ENCODE data around the gene TLNRD1. TPM values are rescaled to one million over a fixed set of nuclear protein-coding genes. Genes with fewer than 3 reads are reported as not detected.

The TLNRD1 gene
- total RNA-seq, 1 experiment from 2014 or later = 31.8 TPM

- CTCF ChIA-PET = no interaction called here
- H3K4me1 Mint-ChIP-seq (ENCODE audit: low read depth, unreplicated experiment) = peaks cover 6% of the 10 kb centered on the region
These were observed 42.7 kb downstream of the TLNRD1 start for GRCh38 chr15:81043281-81043934.

GRCh38 chr15:81043935-81044575 lies 43.3 kb downstream of the TLNRD1 start:
- H3K27ac Mint-ChIP-seq (ENCODE audit: unreplicated experiment) = no peak overlapping the region
- no peaks in the 10 kb centered on the region for H3K9me3 Mint-ChIP-seq (ENCODE audit: low read depth, unreplicated experiment)
- BruUV-seq (replicated peaks) = no TSS peak
- peaks cover 4% of the 10 kb centered on the region for H3K4me1 Mint-ChIP-seq (ENCODE audit: low read depth, unreplicated experiment)
- no peaks in the 10 kb centered on the region for H3K36me3 Mint-ChIP-seq (ENCODE audit: insufficient read depth, unreplicated experiment)
- intact Hi-C loops (cut with micrococcal nuclease; ENCODE audit: unreplicated experiment) = no loop called here
- TF ChIP-seq CTCF (IDR thresholded peaks at IDR 0.05; ENCODE audit: unreplicated experiment) = no peak
- no peak overlapping the region for H3K4me3 Mint-ChIP-seq (ENCODE audit: low read depth, unreplicated experiment)
- DNase-seq = no peak
- peaks cover 32% of the 10 kb centered on the region for H3K27me3 Mint-ChIP-seq (ENCODE audit: unreplicated experiment)
- CTCF ChIA-PET = no interaction called here

More at GRCh38 chr15:81043281-81043934, 42.7 kb downstream of the TLNRD1 start:
- Mint-ChIP-seq H3K27ac (ENCODE audit: unreplicated experiment) (no peak overlapping the region), H3K9me3 (ENCODE audit: low read depth, unreplicated experiment) (no peaks in the 10 kb centered on the region), H3K27me3 (ENCODE audit: unreplicated experiment) (peaks cover 32% of the 10 kb centered on the region), H3K36me3 (ENCODE audit: insufficient read depth, unreplicated experiment) (no peaks in the 10 kb centered on the region), H3K4me3 (ENCODE audit: low read depth, unreplicated experiment) (no peak overlapping the region)
- no TSS peak for BruUV-seq (replicated peaks)
- intact Hi-C loops (cut with micrococcal nuclease; ENCODE audit: unreplicated experiment) = no loop called here
- no peak for DNase-seq
- no peak for TF ChIP-seq CTCF (IDR thresholded peaks at IDR 0.05; ENCODE audit: unreplicated experiment)

GRCh38 chr15:81046290-81046689 lies 45.6 kb downstream of the TLNRD1 start:
- no TSS peak for BruUV-seq (replicated peaks)
- no peak overlapping the region for H3K27ac Mint-ChIP-seq (ENCODE audit: unreplicated experiment)
- no peak overlapping the region for H3K4me3 Mint-ChIP-seq (ENCODE audit: low read depth, unreplicated experiment)
- no peaks in the 10 kb centered on the region for H3K9me3 Mint-ChIP-seq (ENCODE audit: low read depth, unreplicated experiment)
- H3K27me3 Mint-ChIP-seq (ENCODE audit: unreplicated experiment) = peaks cover 52% of the 10 kb centered on the region
- TF ChIP-seq CTCF (IDR thresholded peaks at IDR 0.05; ENCODE audit: unreplicated experiment) = no peak
- H3K4me1 Mint-ChIP-seq (ENCODE audit: low read depth, unreplicated experiment) = no peaks in the 10 kb centered on the region
- DNase-seq = no peak
- CTCF ChIA-PET = no interaction called here
- no peaks in the 10 kb centered on the region for H3K36me3 Mint-ChIP-seq (ENCODE audit: insufficient read depth, unreplicated experiment)
- intact Hi-C loops (cut with micrococcal nuclease; ENCODE audit: unreplicated experiment) = no loop called here

- no peak overlapping the region for H3K27ac Mint-ChIP-seq (ENCODE audit: unreplicated experiment)
- no peaks in the 10 kb centered on the region for H3K9me3 Mint-ChIP-seq (ENCODE audit: low read depth, unreplicated experiment)
- CTCF ChIA-PET = no interaction called here
- no peak for DNase-seq
- no peaks in the 10 kb centered on the region for H3K4me1 Mint-ChIP-seq (ENCODE audit: low read depth, unreplicated experiment)
- no peak overlapping the region for H3K4me3 Mint-ChIP-seq (ENCODE audit: low read depth, unreplicated experiment)
- no peaks in the 10 kb centered on the region for H3K36me3 Mint-ChIP-seq (ENCODE audit: insufficient read depth, unreplicated experiment)
- H3K27me3 Mint-ChIP-seq (ENCODE audit: unreplicated experiment) = peaks cover 52% of the 10 kb centered on the region
- no TSS peak for BruUV-seq (replicated peaks)
- TF ChIP-seq CTCF (IDR thresholded peaks at IDR 0.05; ENCODE audit: unreplicated experiment) = no peak
- intact Hi-C loops (cut with micrococcal nuclease; ENCODE audit: unreplicated experiment) = no loop called here
These were observed 47.2 kb downstream of the TLNRD1 start for GRCh38 chr15:81047928-81048327.

All from Calu3 (cell line).